PFSK-1 (cell line): ENCODE results near the gene PPARGC1A.

ENCODE experiments used
- FOXP2 ChIP-seq: optimal IDR thresholded peaks from 2 replicates; pipeline ENCODE3; 2011; ENCODE audit warnings: borderline replicate concordance, control low read depth, inconsistent platforms; ENCODE audit not compliant: insufficient read depth; ENCODE audit errors: extremely low read length, extremely low read depth
- POLR2AphosphoS5 ChIP-seq: IDR thresholded peaks from 2 replicates; pipeline ENCODE4 v1.6.1; 2012; ENCODE audit warnings: low read depth, mild to moderate bottlenecking, control low read depth, low read length, moderate library complexity
- SIN3A ChIP-seq: IDR thresholded peaks from 2 replicates; pipeline ENCODE4 v1.6.1; 2012; ENCODE audit warnings: mild to moderate bottlenecking, low read length, moderate library complexity, borderline replicate concordance; ENCODE audit not compliant: insufficient read depth
- TAF1 ChIP-seq: IDR thresholded peaks from 2 replicates; pipeline ENCODE4 v1.6.1; 2012; ENCODE audit warnings: low read length, control low read depth, borderline replicate concordance; ENCODE audit not compliant: insufficient read depth
- TF ChIP-seq, protein P1 (sequence below), 2 experiments: IDR thresholded peaks; 2 replicates each; pipeline versions ENCODE4 v1.6.1 to v1.8.0; 2011 to 2012; ENCODE audit warnings: low read depth in 2 of 2, low read length in 2 of 2, control low read depth in 1 of 2, inconsistent platforms in 1 of 2, mild to moderate bottlenecking in 1 of 2, moderate library complexity in 1 of 2; ENCODE audit not compliant: insufficient read depth in 1 of 2

Gene PPARGC1A

GRCh38 chr4:23878912-23879732 is 10.7 kb downstream of the PPARGC1A start:
- TF ChIP-seq TAF1: no peak
- TF ChIP-seq, protein P1, sequence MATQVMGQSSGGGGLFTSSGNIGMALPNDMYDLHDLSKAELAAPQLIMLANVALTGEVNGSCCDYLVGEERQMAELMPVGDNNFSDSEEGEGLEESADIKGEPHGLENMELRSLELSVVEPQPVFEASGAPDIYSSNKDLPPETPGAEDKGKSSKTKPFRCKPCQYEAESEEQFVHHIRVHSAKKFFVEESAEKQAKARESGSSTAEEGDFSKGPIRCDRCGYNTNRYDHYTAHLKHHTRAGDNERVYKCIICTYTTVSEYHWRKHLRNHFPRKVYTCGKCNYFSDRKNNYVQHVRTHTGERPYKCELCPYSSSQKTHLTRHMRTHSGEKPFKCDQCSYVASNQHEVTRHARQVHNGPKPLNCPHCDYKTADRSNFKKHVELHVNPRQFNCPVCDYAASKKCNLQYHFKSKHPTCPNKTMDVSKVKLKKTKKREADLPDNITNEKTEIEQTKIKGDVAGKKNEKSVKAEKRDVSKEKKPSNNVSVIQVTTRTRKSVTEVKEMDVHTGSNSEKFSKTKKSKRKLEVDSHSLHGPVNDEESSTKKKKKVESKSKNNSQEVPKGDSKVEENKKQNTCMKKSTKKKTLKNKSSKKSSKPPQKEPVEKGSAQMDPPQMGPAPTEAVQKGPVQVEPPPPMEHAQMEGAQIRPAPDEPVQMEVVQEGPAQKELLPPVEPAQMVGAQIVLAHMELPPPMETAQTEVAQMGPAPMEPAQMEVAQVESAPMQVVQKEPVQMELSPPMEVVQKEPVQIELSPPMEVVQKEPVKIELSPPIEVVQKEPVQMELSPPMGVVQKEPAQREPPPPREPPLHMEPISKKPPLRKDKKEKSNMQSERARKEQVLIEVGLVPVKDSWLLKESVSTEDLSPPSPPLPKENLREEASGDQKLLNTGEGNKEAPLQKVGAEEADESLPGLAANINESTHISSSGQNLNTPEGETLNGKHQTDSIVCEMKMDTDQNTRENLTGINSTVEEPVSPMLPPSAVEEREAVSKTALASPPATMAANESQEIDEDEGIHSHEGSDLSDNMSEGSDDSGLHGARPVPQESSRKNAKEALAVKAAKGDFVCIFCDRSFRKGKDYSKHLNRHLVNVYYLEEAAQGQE (IDR thresholded peaks at IDR 0.05; ENCODE audit: insufficient read depth in 1 of 2, low read depth in 2 of 2, low read length in 2 of 2): no peak

- TF ChIP-seq, protein P1 (IDR thresholded peaks at IDR 0.05; ENCODE audit: insufficient read depth in 1 of 2, low read depth in 2 of 2, low read length in 2 of 2): no peak
- TF ChIP-seq FOXP2 (no peak), SIN3A (no peak), POLR2AphosphoS5 (no peak), TAF1 (no peak)
Observed at GRCh38 chr4:23878246-23878891, 11.5 kb downstream of the PPARGC1A start.

GRCh38 chr4:23877758-23878229 is 12.1 kb downstream of the PPARGC1A start:
- TF ChIP-seq POLR2AphosphoS5 (no peak), SIN3A (no peak), TAF1 (no peak), FOXP2 (no peak)
- TF ChIP-seq, protein P1 (IDR thresholded peaks at IDR 0.05; ENCODE audit: insufficient read depth in 1 of 2, low read depth in 2 of 2, low read length in 2 of 2): no peak

- no peak for TF ChIP-seq POLR2AphosphoS5
- TF ChIP-seq TAF1: no peak
- TF ChIP-seq, protein P1 (IDR thresholded peaks at IDR 0.05; ENCODE audit: insufficient read depth in 1 of 2, low read depth in 2 of 2, low read length in 2 of 2): no peak
- no peak for TF ChIP-seq FOXP2
- no peak for TF ChIP-seq SIN3A
Observed at GRCh38 chr4:23876418-23877089, 13.3 kb downstream of the PPARGC1A start.
